Measurements from ENCODE around the gene TBC1D32. TPM values are rescaled to one million over a fixed set of nuclear protein-coding genes. Genes with fewer than 3 reads are reported as not detected.

Gene TBC1D32
- total and polyA plus RNA-seq, 12 donors = 0.62 to 4.6 (median 3.2) TPM

DNA sequence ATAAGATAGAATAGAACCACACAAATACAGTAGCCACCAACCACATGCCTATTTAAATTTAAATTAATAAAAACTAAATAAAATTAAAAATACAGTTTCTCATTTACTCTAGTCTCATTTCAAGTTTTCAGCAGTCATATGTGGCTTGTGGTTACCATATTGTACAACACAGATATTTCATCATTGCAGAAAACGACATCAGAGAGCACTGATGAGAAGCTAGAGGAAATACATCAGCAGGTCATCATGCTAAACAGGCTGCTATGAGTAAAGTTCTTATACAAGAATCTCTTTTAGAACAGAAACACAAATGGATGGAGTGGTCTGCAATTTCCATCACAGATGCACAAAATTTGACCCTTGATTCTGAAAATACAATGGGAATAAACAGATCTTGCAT lies 36.6 kb downstream of the TBC1D32 start:
- intact Hi-C loops (cut with DNase I) = no loop called here
- no peaks in the 10 kb centered on the region for H3K27me3 ChIP-seq
- H3K36me3 ChIP-seq = peaks cover 0 to 19% (median 0%) of the 10 kb centered on the region in 9 donors
- no peak for DNase-seq
- TF ChIP-seq, protein P1, sequence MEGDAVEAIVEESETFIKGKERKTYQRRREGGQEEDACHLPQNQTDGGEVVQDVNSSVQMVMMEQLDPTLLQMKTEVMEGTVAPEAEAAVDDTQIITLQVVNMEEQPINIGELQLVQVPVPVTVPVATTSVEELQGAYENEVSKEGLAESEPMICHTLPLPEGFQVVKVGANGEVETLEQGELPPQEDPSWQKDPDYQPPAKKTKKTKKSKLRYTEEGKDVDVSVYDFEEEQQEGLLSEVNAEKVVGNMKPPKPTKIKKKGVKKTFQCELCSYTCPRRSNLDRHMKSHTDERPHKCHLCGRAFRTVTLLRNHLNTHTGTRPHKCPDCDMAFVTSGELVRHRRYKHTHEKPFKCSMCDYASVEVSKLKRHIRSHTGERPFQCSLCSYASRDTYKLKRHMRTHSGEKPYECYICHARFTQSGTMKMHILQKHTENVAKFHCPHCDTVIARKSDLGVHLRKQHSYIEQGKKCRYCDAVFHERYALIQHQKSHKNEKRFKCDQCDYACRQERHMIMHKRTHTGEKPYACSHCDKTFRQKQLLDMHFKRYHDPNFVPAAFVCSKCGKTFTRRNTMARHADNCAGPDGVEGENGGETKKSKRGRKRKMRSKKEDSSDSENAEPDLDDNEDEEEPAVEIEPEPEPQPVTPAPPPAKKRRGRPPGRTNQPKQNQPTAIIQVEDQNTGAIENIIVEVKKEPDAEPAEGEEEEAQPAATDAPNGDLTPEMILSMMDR (IDR thresholded peaks at IDR 0.05) = no peak
- H3K27ac ChIP-seq = no peak overlapping the region
- peaks cover 0 to 3% (median 0%) of the 10 kb centered on the region in 11 donors for H3K9me3 ChIP-seq
- no peak for ATAC-seq
- H3K4me3 ChIP-seq = no peak overlapping the region
- 80 to 82% methylated on average over 1 of the region's 1 CpG for WGBS, 2 donors
- H3K4me1 ChIP-seq = peaks cover 0 to 4% (median 0%) of the 10 kb centered on the region in 9 donors

DNA sequence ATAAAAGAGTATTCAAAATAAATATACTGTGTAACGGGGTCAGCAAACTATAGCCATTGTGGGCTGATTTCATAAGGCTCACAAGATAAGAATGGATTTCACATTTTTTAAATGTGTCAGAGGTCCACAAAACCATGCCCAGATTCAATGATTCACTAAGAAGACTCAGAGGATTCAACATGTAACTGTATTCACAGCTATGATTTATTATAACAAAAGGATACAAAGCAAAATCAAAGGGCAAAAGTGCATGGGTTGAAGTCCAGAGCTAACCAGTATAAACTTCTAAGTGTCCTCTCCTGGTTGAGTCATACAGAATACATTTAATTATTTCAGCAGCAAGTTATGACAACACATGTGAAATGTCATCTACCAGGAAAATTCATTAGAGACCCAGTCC lies 49.2 kb downstream of the TBC1D32 start:
- DNase-seq (no peak), ATAC-seq (no peak)
- no peaks in the 10 kb centered on the region for H3K9me3 ChIP-seq
- intact Hi-C loops (cut with DNase I) = no loop called here
- WGBS, 2 donors = 96 to 100% methylated on average over 1 of the region's 1 CpG
- no peak overlapping the region for H3K4me3 ChIP-seq
- peaks cover 0 to 17% (median 0%) of the 10 kb centered on the region in 9 donors for H3K36me3 ChIP-seq
- TF ChIP-seq, protein P1 (IDR thresholded peaks at IDR 0.05) = no peak
- no peaks in the 10 kb centered on the region for H3K27me3 ChIP-seq
- H3K4me1 ChIP-seq = peaks cover 0 to 3% (median 0%) of the 10 kb centered on the region in 9 donors
- no peak overlapping the region for H3K27ac ChIP-seq

DNA sequence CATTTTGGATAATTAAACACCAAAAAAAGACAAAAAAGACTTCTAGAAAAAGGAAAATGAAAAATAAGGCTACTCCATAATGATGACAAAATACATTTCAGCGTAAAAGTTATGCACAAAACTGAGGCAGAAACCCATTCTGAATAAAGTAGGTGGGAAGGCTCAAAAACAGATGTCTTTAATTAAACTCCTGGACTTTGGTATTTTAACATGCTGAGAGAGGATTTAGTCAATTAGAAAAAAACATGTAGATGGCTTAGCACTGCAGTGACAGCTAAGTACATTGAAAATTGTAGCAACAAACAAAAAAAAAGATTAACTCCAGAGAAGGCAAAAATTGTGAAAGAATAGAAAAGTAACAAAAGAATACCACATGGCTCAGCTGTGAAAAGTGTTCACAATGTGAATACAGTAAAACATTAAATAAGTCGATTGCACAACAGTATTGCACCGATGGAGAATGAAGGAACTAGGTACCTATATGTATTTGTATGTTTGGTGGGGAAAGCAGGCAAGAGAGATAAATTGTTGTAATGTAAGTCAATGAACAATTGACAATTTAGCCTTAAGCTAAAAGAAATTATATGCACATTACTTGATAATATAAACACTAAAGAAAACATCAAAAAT lies 59.5 kb downstream of the TBC1D32 start:
- H3K36me3 ChIP-seq = peaks cover 0 to 9% (median 0%) of the 10 kb centered on the region in 9 donors
- ATAC-seq (no peak), DNase-seq (no peak)
- intact Hi-C loops (cut with DNase I) = no loop called here
- WGBS, 2 donors = 94 to 96% methylated on average over 3 of the region's 3 CpGs
- TF ChIP-seq, protein P1 (IDR thresholded peaks at IDR 0.05) = no peak
- peaks cover 0 to 16% (median 0%) of the 10 kb centered on the region in 11 donors for H3K9me3 ChIP-seq
- no peak overlapping the region for H3K27ac ChIP-seq
- H3K27me3 ChIP-seq = no peaks in the 10 kb centered on the region
- no peak overlapping the region for H3K4me3 ChIP-seq
- no peaks in the 10 kb centered on the region for H3K4me1 ChIP-seq

DNA sequence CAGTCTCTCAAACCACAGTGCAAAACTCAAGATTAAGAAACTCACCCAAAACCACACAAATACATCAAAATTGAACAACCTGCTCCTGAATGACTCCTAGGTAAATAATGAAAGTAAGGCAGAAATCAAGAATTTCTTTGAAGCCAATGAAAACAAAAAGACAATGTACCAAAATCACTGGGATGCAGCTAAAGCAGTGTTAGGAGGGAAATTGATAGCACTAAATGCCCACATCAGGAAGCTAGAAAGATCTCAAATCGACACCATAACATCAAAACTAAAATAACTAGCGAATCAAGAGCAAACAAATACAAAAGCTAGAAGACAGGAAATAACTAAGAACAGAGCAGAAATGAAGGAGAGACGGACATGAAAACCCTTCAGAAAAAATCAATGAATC lies 70.5 kb downstream of the TBC1D32 start:
- intact Hi-C loops (cut with DNase I) = no loop called here
- TF ChIP-seq, protein P1 (IDR thresholded peaks at IDR 0.05) = no peak
- 58 to 94% methylated on average over 3 of the region's 3 CpGs for WGBS, 2 donors

More for the DNA sequence above, 70.5 kb downstream of the TBC1D32 start:
- peaks cover 0 to 13% (median 0%) of the 10 kb centered on the region in 9 donors for H3K36me3 ChIP-seq
- H3K4me1 ChIP-seq = peaks cover 0 to 9% (median 0%) of the 10 kb centered on the region in 9 donors
- peaks cover 0 to 63% (median 12%) of the 10 kb centered on the region in 11 donors for H3K9me3 ChIP-seq
- no peak for DNase-seq
- no peak overlapping the region for H3K4me3 ChIP-seq
- H3K27ac ChIP-seq = no peak overlapping the region
- H3K27me3 ChIP-seq = no peaks in the 10 kb centered on the region
- no peak for ATAC-seq

Data from heart right ventricle (tissue), 16 donors.